Measurements from ENCODE around the gene GM2A. TPM values are rescaled to one million over a fixed set of nuclear protein-coding genes. Genes with fewer than 3 reads are reported as not detected.

GM2A gene
- polyA plus RNA-seq, 4 donors = 4.0 to 22.5 (median 12.1) TPM

- Histone ChIP-seq H3K27me3 (ENCODE audit: control insufficient read depth in 3 of 3, insufficient read depth in 3 of 3, low read length in 3 of 3) (no peaks in the 10 kb centered on the region), H3K9me3 (ENCODE audit: control insufficient read depth in 2 of 2, insufficient read depth in 1 of 2, low read depth in 1 of 2, low read length in 1 of 2) (no peaks in the 10 kb centered on the region), H3K27ac (ENCODE audit: low read depth in 1 of 3, low read length in 2 of 3) (no peak overlapping the region), H3K36me3 (ENCODE audit: control insufficient read depth in 3 of 3, insufficient read depth in 2 of 3, low read depth in 1 of 3, low read length in 3 of 3) (peaks cover 0 to 18% (median 3%) of the 10 kb centered on the region in 3 donors), H3K4me1 (ENCODE audit: control insufficient read depth in 3 of 3, insufficient read depth in 2 of 3, low read depth in 1 of 3, low read length in 2 of 3) (no peaks in the 10 kb centered on the region), H3K4me3 (ENCODE audit: low read depth in 1 of 3, low read length in 3 of 3) (no peak overlapping the region)
- WGBS, 3 donors = 92 to 98% (median 94%) methylated on average over 7 of the region's 7 CpGs
- FAIRE-seq (no peak), DNase-seq (no peak)
Observed at GRCh38 chr5:151258201-151258611, 5.2 kb downstream of the GM2A start.

GRCh38 chr5:151258816-151259215 is 5.8 kb downstream of the GM2A start:
- WGBS, 3 donors = 15 to 71% (median 45%) methylated on average over 1 of the region's 1 CpG
- no peak for FAIRE-seq
- H3K4me1 ChIP-seq (ENCODE audit: control insufficient read depth in 3 of 3, insufficient read depth in 2 of 3, low read depth in 1 of 3, low read length in 2 of 3) = no peaks in the 10 kb centered on the region
- no peaks in the 10 kb centered on the region for H3K27me3 ChIP-seq (ENCODE audit: control insufficient read depth in 3 of 3, insufficient read depth in 3 of 3, low read length in 3 of 3)
- no peak overlapping the region for H3K27ac ChIP-seq (ENCODE audit: low read depth in 1 of 3, low read length in 2 of 3)
- no peak for DNase-seq
- peaks cover 0 to 23% (median 3%) of the 10 kb centered on the region in 3 donors for H3K36me3 ChIP-seq (ENCODE audit: control insufficient read depth in 3 of 3, insufficient read depth in 2 of 3, low read depth in 1 of 3, low read length in 3 of 3)
- H3K9me3 ChIP-seq (ENCODE audit: control insufficient read depth in 2 of 2, insufficient read depth in 1 of 2, low read depth in 1 of 2, low read length in 1 of 2) = no peaks in the 10 kb centered on the region
- H3K4me3 ChIP-seq (ENCODE audit: low read depth in 1 of 3, low read length in 3 of 3) = no peak overlapping the region

GRCh38 chr5:151259931-151260330 is 6.9 kb downstream of the GM2A start:
- H3K27ac ChIP-seq (ENCODE audit: low read depth in 1 of 3, low read length in 2 of 3) = no peak overlapping the region
- no peaks in the 10 kb centered on the region for H3K27me3 ChIP-seq (ENCODE audit: control insufficient read depth in 3 of 3, insufficient read depth in 3 of 3, low read length in 3 of 3)
- H3K36me3 ChIP-seq (ENCODE audit: control insufficient read depth in 3 of 3, insufficient read depth in 2 of 3, low read depth in 1 of 3, low read length in 3 of 3) = peaks cover 0 to 26% (median 3%) of the 10 kb centered on the region in 3 donors
- DNase-seq = no peak
- no peak overlapping the region for H3K4me3 ChIP-seq (ENCODE audit: low read depth in 1 of 3, low read length in 3 of 3)
- H3K4me1 ChIP-seq (ENCODE audit: control insufficient read depth in 3 of 3, insufficient read depth in 2 of 3, low read depth in 1 of 3, low read length in 2 of 3) = no peaks in the 10 kb centered on the region
- H3K9me3 ChIP-seq (ENCODE audit: control insufficient read depth in 2 of 2, insufficient read depth in 1 of 2, low read depth in 1 of 2, low read length in 1 of 2) = no peaks in the 10 kb centered on the region
- 82 to 92% (median 83%) methylated on average over 4 of the region's 4 CpGs for WGBS, 3 donors
- FAIRE-seq = no peak

- Histone ChIP-seq H3K4me3 (ENCODE audit: low read depth in 1 of 3, low read length in 3 of 3) (no peak overlapping the region), H3K9me3 (ENCODE audit: control insufficient read depth in 2 of 2, insufficient read depth in 1 of 2, low read depth in 1 of 2, low read length in 1 of 2) (no peaks in the 10 kb centered on the region), H3K36me3 (ENCODE audit: control insufficient read depth in 3 of 3, insufficient read depth in 2 of 3, low read depth in 1 of 3, low read length in 3 of 3) (peaks cover 8 to 37% (median 8%) of the 10 kb centered on the region in 3 donors), H3K27me3 (ENCODE audit: control insufficient read depth in 3 of 3, insufficient read depth in 3 of 3, low read length in 3 of 3) (no peaks in the 10 kb centered on the region), H3K27ac (ENCODE audit: low read depth in 1 of 3, low read length in 2 of 3) (no peak overlapping the region), H3K4me1 (ENCODE audit: control insufficient read depth in 3 of 3, insufficient read depth in 2 of 3, low read depth in 1 of 3, low read length in 2 of 3) (no peaks in the 10 kb centered on the region)
- 98 to 100% (median 99%) methylated on average over 3 of the region's 3 CpGs for WGBS, 3 donors
- no peak for FAIRE-seq
- no peak for DNase-seq
Observed at GRCh38 chr5:151262532-151262931, 9.5 kb downstream of the GM2A start.

GRCh38 chr5:151264113-151264512 is 11.1 kb downstream of the GM2A start:
- peak in 1 of 2 donors; percentile 18 for DNase-seq
- Histone ChIP-seq H3K27ac (ENCODE audit: low read depth in 1 of 3, low read length in 2 of 3) (no peak overlapping the region), H3K36me3 (ENCODE audit: control insufficient read depth in 3 of 3, insufficient read depth in 2 of 3, low read depth in 1 of 3, low read length in 3 of 3) (peaks cover 8 to 43% (median 8%) of the 10 kb centered on the region in 3 donors), H3K4me3 (ENCODE audit: low read depth in 1 of 3, low read length in 3 of 3) (no peak overlapping the region), H3K4me1 (ENCODE audit: control insufficient read depth in 3 of 3, insufficient read depth in 2 of 3, low read depth in 1 of 3, low read length in 2 of 3) (no peaks in the 10 kb centered on the region), H3K9me3 (ENCODE audit: control insufficient read depth in 2 of 2, insufficient read depth in 1 of 2, low read depth in 1 of 2, low read length in 1 of 2) (no peaks in the 10 kb centered on the region), H3K27me3 (ENCODE audit: control insufficient read depth in 3 of 3, insufficient read depth in 3 of 3, low read length in 3 of 3) (no peaks in the 10 kb centered on the region)
- FAIRE-seq = no peak
- 52 to 61% (median 57%) methylated on average over 1 of the region's 1 CpG for WGBS, 3 donors

- DNase-seq (no peak), FAIRE-seq (no peak)
- WGBS, 3 donors = 90 to 92% (median 91%) methylated on average over 11 of the region's 11 CpGs
- no peak overlapping the region for H3K4me3 ChIP-seq (ENCODE audit: low read depth in 1 of 3, low read length in 3 of 3)
- H3K36me3 ChIP-seq (ENCODE audit: control insufficient read depth in 3 of 3, insufficient read depth in 2 of 3, low read depth in 1 of 3, low read length in 3 of 3) = peaks cover 6 to 33% (median 8%) of the 10 kb centered on the region in 3 donors
- H3K4me1 ChIP-seq (ENCODE audit: control insufficient read depth in 3 of 3, insufficient read depth in 2 of 3, low read depth in 1 of 3, low read length in 2 of 3) = no peaks in the 10 kb centered on the region
- no peaks in the 10 kb centered on the region for H3K27me3 ChIP-seq (ENCODE audit: control insufficient read depth in 3 of 3, insufficient read depth in 3 of 3, low read length in 3 of 3)
- H3K27ac ChIP-seq (ENCODE audit: low read depth in 1 of 3, low read length in 2 of 3) = no peak overlapping the region
- H3K9me3 ChIP-seq (ENCODE audit: control insufficient read depth in 2 of 2, insufficient read depth in 1 of 2, low read depth in 1 of 2, low read length in 1 of 2) = no peaks in the 10 kb centered on the region
Observed at GRCh38 chr5:151267491-151268260, 14.7 kb downstream of the GM2A start.

- no peak overlapping the region for H3K4me3 ChIP-seq (ENCODE audit: low read depth in 1 of 3, low read length in 3 of 3)
- H3K9me3 ChIP-seq (ENCODE audit: control insufficient read depth in 2 of 2, insufficient read depth in 1 of 2, low read depth in 1 of 2, low read length in 1 of 2) = no peaks in the 10 kb centered on the region
- DNase-seq (no peak), FAIRE-seq (no peak)
- H3K27me3 ChIP-seq (ENCODE audit: control insufficient read depth in 3 of 3, insufficient read depth in 3 of 3, low read length in 3 of 3) = no peaks in the 10 kb centered on the region
- WGBS, 3 donors = 61 to 74% (median 70%) methylated on average over 1 of the region's 1 CpG
- peaks cover 4 to 22% (median 6%) of the 10 kb centered on the region in 3 donors for H3K36me3 ChIP-seq (ENCODE audit: control insufficient read depth in 3 of 3, insufficient read depth in 2 of 3, low read depth in 1 of 3, low read length in 3 of 3)
- H3K4me1 ChIP-seq (ENCODE audit: control insufficient read depth in 3 of 3, insufficient read depth in 2 of 3, low read depth in 1 of 3, low read length in 2 of 3) = no peaks in the 10 kb centered on the region
- no peak overlapping the region for H3K27ac ChIP-seq (ENCODE audit: low read depth in 1 of 3, low read length in 2 of 3)
Observed at GRCh38 chr5:151270599-151270998, 17.6 kb downstream of the GM2A start.

- Histone ChIP-seq H3K4me1 (ENCODE audit: control insufficient read depth in 3 of 3, insufficient read depth in 2 of 3, low read depth in 1 of 3, low read length in 2 of 3) (no peaks in the 10 kb centered on the region), H3K4me3 (ENCODE audit: low read depth in 1 of 3, low read length in 3 of 3) (no peak overlapping the region), H3K27me3 (ENCODE audit: control insufficient read depth in 3 of 3, insufficient read depth in 3 of 3, low read length in 3 of 3) (no peaks in the 10 kb centered on the region), H3K36me3 (ENCODE audit: control insufficient read depth in 3 of 3, insufficient read depth in 2 of 3, low read depth in 1 of 3, low read length in 3 of 3) (peaks cover 4 to 20% (median 6%) of the 10 kb centered on the region in 3 donors), H3K9me3 (ENCODE audit: control insufficient read depth in 2 of 2, insufficient read depth in 1 of 2, low read depth in 1 of 2, low read length in 1 of 2) (no peaks in the 10 kb centered on the region), H3K27ac (ENCODE audit: low read depth in 1 of 3, low read length in 2 of 3) (no peak overlapping the region)
- no peak for DNase-seq
- no peak for FAIRE-seq
Observed at GRCh38 chr5:151271336-151271735, 18.4 kb downstream of the GM2A start.

GRCh38 chr5:151274666-151275065 is 21.7 kb downstream of the GM2A start:
- no peaks in the 10 kb centered on the region for H3K4me1 ChIP-seq (ENCODE audit: control insufficient read depth in 3 of 3, insufficient read depth in 2 of 3, low read depth in 1 of 3, low read length in 2 of 3)
- no peak overlapping the region for H3K27ac ChIP-seq (ENCODE audit: low read depth in 1 of 3, low read length in 2 of 3)
- DNase-seq (no peak), FAIRE-seq (no peak)
- no peaks in the 10 kb centered on the region for H3K27me3 ChIP-seq (ENCODE audit: control insufficient read depth in 3 of 3, insufficient read depth in 3 of 3, low read length in 3 of 3)
- no peaks in the 10 kb centered on the region for H3K9me3 ChIP-seq (ENCODE audit: control insufficient read depth in 2 of 2, insufficient read depth in 1 of 2, low read depth in 1 of 2, low read length in 1 of 2)
- H3K36me3 ChIP-seq (ENCODE audit: control insufficient read depth in 3 of 3, insufficient read depth in 2 of 3, low read depth in 1 of 3, low read length in 3 of 3) = peaks cover 0 to 2% (median 0%) of the 10 kb centered on the region in 3 donors
- H3K4me3 ChIP-seq (ENCODE audit: low read depth in 1 of 3, low read length in 3 of 3) = no peak overlapping the region

Data from small intestine (tissue), 7 donors.